ENCODE data around the gene PTPN14.

The PTPN14 gene

GRCh38 chr1:214455479-214455878 lies 95.9 kb downstream of the PTPN14 start:
- no peak overlapping the region for H2AFZ ChIP-seq (ENCODE audit: low read depth, low read length)
- no peak overlapping the region for H3K9ac ChIP-seq (ENCODE audit: low read depth, low read length)
- TF ChIP-seq EZH2 (IDR thresholded peaks at IDR 0.05; ENCODE audit: borderline replicate concordance, low read depth, low read length, severe bottlenecking), result no peak
- no peak for TF ChIP-seq CTCF (IDR thresholded peaks at IDR 0.05; ENCODE audit: borderline replicate concordance, extremely low read depth, low read length, poor library complexity, severe bottlenecking)
- peak overlapping the region; percentile 32 for H3K4me2 ChIP-seq (ENCODE audit: insufficient read depth, low read length)
- H3K79me2 ChIP-seq (ENCODE audit: insufficient read depth, low read length), result no peaks in the 10 kb centered on the region
- H3K27ac ChIP-seq (ENCODE audit: low read length), result peak overlapping the region; percentile 27
- DNase-seq (no peak), ATAC-seq (ENCODE audit: insufficient read depth, low read depth) (0 out of 3 replicates have a peak, but pooled peaks have one; percentile 6)
- peaks cover 24% of the 10 kb centered on the region for H3K4me1 ChIP-seq (ENCODE audit: insufficient read depth, low read length)
- H3K27me3 ChIP-seq (ENCODE audit: insufficient read depth, low read length, poor library complexity), result no peaks in the 10 kb centered on the region
- no peaks in the 10 kb centered on the region for H3K9me3 ChIP-seq (ENCODE audit: insufficient read depth, low read length, severe bottlenecking)
- no peaks in the 10 kb centered on the region for H3K36me3 ChIP-seq (ENCODE audit: insufficient read depth, low read length)
- no peaks in the 10 kb centered on the region for H4K20me1 ChIP-seq (ENCODE audit: insufficient read depth, low read length)
- H3K4me3 ChIP-seq (ENCODE audit: low read depth in 1 of 2, low read length in 2 of 2), result 0 out of 4 replicates have a peak overlapping the region, but pooled peaks of 1 of the 2 experiments have one; percentile 1

- DNase-seq (peak; percentile 77), ATAC-seq (ENCODE audit: insufficient read depth, low read depth) (peak; percentile 98)
- Histone ChIP-seq H3K79me2 (ENCODE audit: insufficient read depth, low read length) (no peaks in the 10 kb centered on the region), H3K9me3 (ENCODE audit: insufficient read depth, low read length, severe bottlenecking) (no peaks in the 10 kb centered on the region), H3K4me1 (ENCODE audit: insufficient read depth, low read length) (peaks cover 24% of the 10 kb centered on the region), H3K4me2 (ENCODE audit: insufficient read depth, low read length) (peak overlapping the region; percentile 32), H3K27me3 (ENCODE audit: insufficient read depth, low read length, poor library complexity) (no peaks in the 10 kb centered on the region), H2AFZ (ENCODE audit: low read depth, low read length) (no peak overlapping the region), H3K27ac (ENCODE audit: low read length) (peak overlapping the region; percentile 27), H3K4me3 (ENCODE audit: low read depth in 1 of 2, low read length in 2 of 2) (0 out of 4 replicates have a peak overlapping the region, but pooled peaks of 1 of the 2 experiments have one; percentile 1), H4K20me1 (ENCODE audit: insufficient read depth, low read length) (no peaks in the 10 kb centered on the region), H3K9ac (ENCODE audit: low read depth, low read length) (no peak overlapping the region), H3K36me3 (ENCODE audit: insufficient read depth, low read length) (no peaks in the 10 kb centered on the region)
- TF ChIP-seq EZH2 (IDR thresholded peaks at IDR 0.05; ENCODE audit: borderline replicate concordance, low read depth, low read length, severe bottlenecking) (no peak), CTCF (IDR thresholded peaks at IDR 0.05; ENCODE audit: borderline replicate concordance, extremely low read depth, low read length, poor library complexity, severe bottlenecking) (no peak)
Measured at GRCh38 chr1:214454569-214455396, 96.6 kb downstream of the PTPN14 start.

- DNase-seq (no peak), ATAC-seq (ENCODE audit: insufficient read depth, low read depth) (no peak)
- TF ChIP-seq EZH2 (IDR thresholded peaks at IDR 0.05; ENCODE audit: borderline replicate concordance, low read depth, low read length, severe bottlenecking), result no peak
- TF ChIP-seq CTCF (IDR thresholded peaks at IDR 0.05; ENCODE audit: borderline replicate concordance, extremely low read depth, low read length, poor library complexity, severe bottlenecking), result no peak
Measured at GRCh38 chr1:214453109-214453722, 98.2 kb downstream of the PTPN14 start.

More at GRCh38 chr1:214453109-214453722, 98.2 kb downstream of the PTPN14 start:
- H3K9ac ChIP-seq (ENCODE audit: low read depth, low read length), result no peak overlapping the region
- H3K36me3 ChIP-seq (ENCODE audit: insufficient read depth, low read length), result no peaks in the 10 kb centered on the region
- H3K27me3 ChIP-seq (ENCODE audit: insufficient read depth, low read length, poor library complexity), result no peaks in the 10 kb centered on the region
- no peak overlapping the region for H3K4me3 ChIP-seq (ENCODE audit: low read depth in 1 of 2, low read length in 2 of 2)
- H3K27ac ChIP-seq (ENCODE audit: low read length), result no peak overlapping the region
- H3K79me2 ChIP-seq (ENCODE audit: insufficient read depth, low read length), result no peaks in the 10 kb centered on the region
- H2AFZ ChIP-seq (ENCODE audit: low read depth, low read length), result no peak overlapping the region
- peaks cover 24% of the 10 kb centered on the region for H3K4me1 ChIP-seq (ENCODE audit: insufficient read depth, low read length)
- H3K4me2 ChIP-seq (ENCODE audit: insufficient read depth, low read length), result no peak overlapping the region
- H3K9me3 ChIP-seq (ENCODE audit: insufficient read depth, low read length, severe bottlenecking), result no peaks in the 10 kb centered on the region
- no peaks in the 10 kb centered on the region for H4K20me1 ChIP-seq (ENCODE audit: insufficient read depth, low read length)
